HPDE6-E6E7 (cell line): ENCODE results near the gene NUDT19.
"Not testable (repeated sequence)": the region's sequence is repeated elsewhere in the genome, so short reads cannot be mapped to it uniquely, and the experiment has no call there.

ENCODE experiments used
- DNase-seq: peaks from one replicate; pipeline ENCODE4 v3.0.0; 2011; ENCODE audit warnings: missing footprints; ENCODE audit errors: extremely low spot score

Gene NUDT19

GRCh38 chr19:32708457-32708856, 16.8 kb downstream of the NUDT19 start:
- DNase-seq, result no peak

- DNase-seq, result no peak
Observed at GRCh38 chr19:32709032-32709431, 17.4 kb downstream of the NUDT19 start.

- DNase-seq, result no peak
Observed at GRCh38 chr19:32711747-32712146, 20.1 kb downstream of the NUDT19 start.

GRCh38 chr19:32716203-32716602, 24.6 kb downstream of the NUDT19 start:
- not testable (repeated sequence) for DNase-seq

GRCh38 chr19:32717496-32717895, 25.9 kb downstream of the NUDT19 start:
- no peak for DNase-seq

GRCh38 chr19:32718286-32718685, 26.7 kb downstream of the NUDT19 start:
- DNase-seq, result peak; percentile 22

GRCh38 chr19:32719611-32720059, 28.0 kb downstream of the NUDT19 start, which contains the start of gene TDRD12:
TSS of gene TDRD12 (plus strand) at chr19:32719767. CDS start at chr19:32720073, 306 bp downstream.
- no peak for DNase-seq

GRCh38 chr19:32720216-32720935, 28.8 kb downstream of the NUDT19 start:
- no peak for DNase-seq

GRCh38 chr19:32720936-32721250, 29.3 kb downstream of the NUDT19 start:
- no peak for DNase-seq

- no peak for DNase-seq
Observed at GRCh38 chr19:32735936-32736335, 44.3 kb downstream of the NUDT19 start.

GRCh38 chr19:32743021-32743420, 51.4 kb downstream of the NUDT19 start:
- DNase-seq, result no peak

- no peak for DNase-seq
Observed at GRCh38 chr19:32743447-32743846, 51.8 kb downstream of the NUDT19 start.

- DNase-seq, result no peak
Observed at GRCh38 chr19:32744555-32745325, 53.1 kb downstream of the NUDT19 start.

GRCh38 chr19:32745594-32746251, 54.1 kb downstream of the NUDT19 start:
- DNase-seq, result not testable (repeated sequence)

- DNase-seq, result not testable (repeated sequence)
Observed at GRCh38 chr19:32746631-32747196, 55.1 kb downstream of the NUDT19 start.

GRCh38 chr19:32748497-32748896, 56.9 kb downstream of the NUDT19 start:
- no peak for DNase-seq

- no peak for DNase-seq
Observed at GRCh38 chr19:32748948-32749347, 57.3 kb downstream of the NUDT19 start.

- no peak for DNase-seq
Observed at GRCh38 chr19:32749361-32749760, 57.7 kb downstream of the NUDT19 start.

GRCh38 chr19:32750441-32751055, 58.9 kb downstream of the NUDT19 start:
- DNase-seq, result no peak

GRCh38 chr19:32751066-32751465, 59.4 kb downstream of the NUDT19 start:
- no peak for DNase-seq

- no peak for DNase-seq
Observed at GRCh38 chr19:32757189-32757588, 65.6 kb downstream of the NUDT19 start.
